GM21528 (cell line): ENCODE measurements around the gene DYNLL1.
"Not testable (repeated sequence)": the region's sequence is repeated elsewhere in the genome, so short reads cannot be mapped to it uniquely, and the experiment has no call there.

Experiments used
- ATAC-seq: cut with Tn5 transposase; IDR thresholded peaks from one replicate; pipeline ENCODE4 v1.9.1; 2021; ENCODE audit warnings: mild to moderate bottlenecking, moderate library complexity; ENCODE audit not compliant: unreplicated experiment, low FRiP score

Gene DYNLL1

GRCh38 chr12:120473807-120474615 is 21.9 kb upstream of the DYNLL1 start:
- ATAC-seq, result no peak

- ATAC-seq, result no peak
Observed at GRCh38 chr12:120474616-120474960, 21.3 kb upstream of the DYNLL1 start.

- ATAC-seq, result no peak
Observed at GRCh38 chr12:120475643-120476042, 20.3 kb upstream of the DYNLL1 start.

GRCh38 chr12:120479458-120479857 is 16.5 kb upstream of the DYNLL1 start:
- ATAC-seq, result no peak

- ATAC-seq, result no peak
Observed at GRCh38 chr12:120480211-120480610, 15.7 kb upstream of the DYNLL1 start.

GRCh38 chr12:120481022-120481767 is 14.7 kb upstream of the DYNLL1 start:
- ATAC-seq, result no peak

- no peak for ATAC-seq
Observed at GRCh38 chr12:120483621-120484020, 12.3 kb upstream of the DYNLL1 start.

GRCh38 chr12:120485961-120486881 is 9.7 kb upstream of the DYNLL1 start:
- no peak for ATAC-seq

GRCh38 chr12:120487552-120487951 is 8.4 kb upstream of the DYNLL1 start:
- ATAC-seq, result not testable (repeated sequence)

GRCh38 chr12:120488057-120488640 is 7.8 kb upstream of the DYNLL1 start:
- no peak for ATAC-seq

GRCh38 chr12:120489018-120489417 is 6.9 kb upstream of the DYNLL1 start:
- ATAC-seq, result no peak

- no peak for ATAC-seq
Observed at GRCh38 chr12:120490325-120490724, 5.6 kb upstream of the DYNLL1 start.

GRCh38 chr12:120490833-120491512 is 4.9 kb upstream of the DYNLL1 start:
- ATAC-seq, result no peak

GRCh38 chr12:120495186-120495730 is 655 bp upstream of the DYNLL1 start:
- ATAC-seq, result peak; percentile 22

GRCh38 chr12:120496413-120497340 is 764 bp downstream of the DYNLL1 start:
- ATAC-seq, result peak; percentile 8

- no peak for ATAC-seq
Observed at GRCh38 chr12:120497524-120498150, 1.7 kb downstream of the DYNLL1 start.

- ATAC-seq, result no peak
Observed at GRCh38 chr12:120498870-120499515, 3.1 kb downstream of the DYNLL1 start.

GRCh38 chr12:120500581-120500980 is 4.7 kb downstream of the DYNLL1 start:
- no peak for ATAC-seq
